Loucy (cell line): Measurements from ENCODE around the gene MYL10.

Experiments used
- H2AFZ ChIP-seq: fragments of 200-600 bp; sonication (generic); 2 replicates; pipeline ENCODE4 v1.6.0; 2016; ENCODE audit warnings: antibody characterized with exemption, mild to moderate bottlenecking, low read length, moderate library complexity
- H3F3A ChIP-seq: fragments of 200-600 bp; 2 replicates; pipeline ENCODE4 v1.6.0; 2016; ENCODE audit warnings: antibody characterized with exemption, low read depth, mild to moderate bottlenecking
- H3K27me3 ChIP-seq: fragments of 200-600 bp; sonication (generic); 2 replicates; pipeline ENCODE4 v1.6.1; 2014; ENCODE audit warnings: low read length, mild to moderate bottlenecking; ENCODE audit not compliant: insufficient read depth, poor library complexity, severe bottlenecking
- H3K36me3 ChIP-seq: fragments of 200-600 bp; sonication (generic); 2 replicates; pipeline ENCODE4 v1.6.1; 2016; ENCODE audit warnings: low read length; ENCODE audit not compliant: insufficient read depth
- H3K4me1 ChIP-seq: fragments of 200-600 bp; sonication (generic); 2 replicates; pipeline ENCODE4 v1.5.1; 2014; ENCODE audit warnings: low read length, mild to moderate bottlenecking; ENCODE audit not compliant: insufficient read depth, poor library complexity, severe bottlenecking
- H3K4me2 ChIP-seq: fragments of 200-600 bp; sonication (generic); 2 replicates; pipeline ENCODE4 v1.6.0; 2014; ENCODE audit warnings: antibody characterized with exemption, low read length, low read depth, mild to moderate bottlenecking; ENCODE audit not compliant: poor library complexity, severe bottlenecking
- H3K4me3 ChIP-seq: fragments of 200-600 bp; sonication (generic); 2 replicates; pipeline ENCODE4 v1.5.1; 2014; ENCODE audit warnings: low read length, mild to moderate bottlenecking, mixed read lengths; ENCODE audit not compliant: poor library complexity, severe bottlenecking
- H3K79me2 ChIP-seq: fragments of 200-600 bp; sonication (generic); 2 replicates; pipeline ENCODE4 v1.6.1; 2014; ENCODE audit warnings: low read length; ENCODE audit not compliant: insufficient read depth
- H3K9ac ChIP-seq: fragments of 200-600 bp; sonication (generic); 2 replicates; pipeline ENCODE4 v1.6.0; 2014; ENCODE audit warnings: mild to moderate bottlenecking, low read depth, low read length, moderate library complexity; ENCODE audit not compliant: poor library complexity, severe bottlenecking
- H3K9me2 ChIP-seq: fragments of 200-600 bp; sonication (generic); replicated peaks from 2 replicates; pipeline ENCODE4 v1.6.1; 2016; ENCODE audit warnings: low read depth, low read length, mixed read lengths
- H3K9me3 ChIP-seq: fragments of 200-600 bp; sonication (generic); 2 replicates; pipeline ENCODE4 v1.6.1; 2014; ENCODE audit warnings: mild to moderate bottlenecking, antibody characterized with exemption, low read length, low read depth; ENCODE audit not compliant: insufficient read depth
- H4K20me1 ChIP-seq: fragments of 200-600 bp; sonication (generic); 2 replicates; pipeline ENCODE4 v1.6.0; 2014; ENCODE audit warnings: antibody characterized with exemption, low read length, mild to moderate bottlenecking; ENCODE audit not compliant: insufficient read depth, poor library complexity, severe bottlenecking
- EZH2phosphoT487 ChIP-seq: fragments of 200-600 bp; IDR thresholded peaks from 2 replicates; pipeline ENCODE4 v1.6.1; 2018; ENCODE audit warnings: antibody characterized with exemption, mild to moderate bottlenecking, moderate library complexity, borderline replicate concordance
- TF ChIP-seq, protein P1 (sequence below): fragments of 200-600 bp; sonication (generic); conservative IDR thresholded peaks from 2 replicates; pipeline ENCODE4 v1.5.1; 2014; ENCODE audit warnings: mild to moderate bottlenecking, antibody characterized with exemption, low read length

The MYL10 gene

DNA sequence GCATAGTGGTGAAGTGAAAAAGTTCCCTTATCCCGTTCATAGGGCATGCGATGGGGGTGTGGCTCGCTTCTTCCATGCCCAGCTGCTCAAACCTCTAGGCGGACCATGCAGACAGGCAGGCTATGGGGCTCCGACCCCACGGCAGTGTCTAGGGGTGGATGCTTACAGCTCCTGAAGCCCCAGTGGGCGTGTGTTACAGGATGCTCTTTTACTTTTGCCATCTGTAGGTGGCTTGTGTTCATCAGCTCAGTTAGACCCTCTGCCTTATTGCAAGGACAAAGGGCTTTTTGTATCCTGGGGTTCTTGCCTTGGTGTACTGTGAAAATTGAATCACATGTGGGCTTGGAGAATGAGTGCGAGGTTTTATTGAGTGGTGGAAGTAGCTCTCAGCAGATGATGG is at the start of gene MYL10:
MYL10 (minus strand) TSS at position 126 of the 400 bp plus-strand sequence. CDS start 178 bp downstream, outside the sequence.
- Histone ChIP-seq H3K9ac (no peak within 1 kb of the TSS), H3K4me2 (no peak within 1 kb of the TSS), H3K36me3 (no peaks in the 10 kb centered on the region)

DNA sequence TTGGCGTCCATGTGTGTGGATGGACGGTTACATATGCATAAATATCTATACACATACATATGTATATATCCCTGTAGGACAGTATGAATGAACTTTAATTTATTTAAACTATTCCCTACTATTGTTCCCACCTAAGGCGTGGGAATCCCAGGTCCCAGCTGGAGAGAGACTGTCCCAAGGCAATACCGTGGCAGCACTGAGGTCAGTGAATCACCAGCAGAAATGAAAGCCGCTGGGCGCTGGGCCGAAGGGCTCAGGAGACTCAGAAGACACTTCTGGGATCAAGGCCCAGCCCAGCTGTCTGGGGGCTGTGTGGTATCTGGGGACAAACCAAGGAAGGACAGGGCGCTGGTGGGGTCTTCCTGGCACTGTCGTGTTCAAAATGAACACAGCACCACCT is 49.6 kb upstream of the MYL10 start:
- Histone ChIP-seq H2AFZ (no peak overlapping the region), H3K4me3 (no peak overlapping the region), H3F3A (no peaks in the 10 kb centered on the region), H3K4me1 (no peaks in the 10 kb centered on the region), H3K9me2 (no peaks in the 10 kb centered on the region), H3K9me3 (no peaks in the 10 kb centered on the region), H3K36me3 (no peaks in the 10 kb centered on the region), H4K20me1 (no peaks in the 10 kb centered on the region), H3K9ac (no peak overlapping the region), H3K4me2 (no peak overlapping the region), H3K27me3 (no peaks in the 10 kb centered on the region), H3K79me2 (no peaks in the 10 kb centered on the region)
- TF ChIP-seq, protein P1, sequence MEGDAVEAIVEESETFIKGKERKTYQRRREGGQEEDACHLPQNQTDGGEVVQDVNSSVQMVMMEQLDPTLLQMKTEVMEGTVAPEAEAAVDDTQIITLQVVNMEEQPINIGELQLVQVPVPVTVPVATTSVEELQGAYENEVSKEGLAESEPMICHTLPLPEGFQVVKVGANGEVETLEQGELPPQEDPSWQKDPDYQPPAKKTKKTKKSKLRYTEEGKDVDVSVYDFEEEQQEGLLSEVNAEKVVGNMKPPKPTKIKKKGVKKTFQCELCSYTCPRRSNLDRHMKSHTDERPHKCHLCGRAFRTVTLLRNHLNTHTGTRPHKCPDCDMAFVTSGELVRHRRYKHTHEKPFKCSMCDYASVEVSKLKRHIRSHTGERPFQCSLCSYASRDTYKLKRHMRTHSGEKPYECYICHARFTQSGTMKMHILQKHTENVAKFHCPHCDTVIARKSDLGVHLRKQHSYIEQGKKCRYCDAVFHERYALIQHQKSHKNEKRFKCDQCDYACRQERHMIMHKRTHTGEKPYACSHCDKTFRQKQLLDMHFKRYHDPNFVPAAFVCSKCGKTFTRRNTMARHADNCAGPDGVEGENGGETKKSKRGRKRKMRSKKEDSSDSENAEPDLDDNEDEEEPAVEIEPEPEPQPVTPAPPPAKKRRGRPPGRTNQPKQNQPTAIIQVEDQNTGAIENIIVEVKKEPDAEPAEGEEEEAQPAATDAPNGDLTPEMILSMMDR = no peak
- no peak for TF ChIP-seq EZH2phosphoT487

More for the DNA sequence above, at the start of gene MYL10:
- no peak within 1 kb of the TSS for H2AFZ ChIP-seq
- H3F3A ChIP-seq = no peaks in the 10 kb centered on the region
- TF ChIP-seq, protein P1 = no peak
- no peak for TF ChIP-seq EZH2phosphoT487
- H4K20me1 ChIP-seq = no peaks in the 10 kb centered on the region
- no peaks in the 10 kb centered on the region for H3K27me3 ChIP-seq
- H3K9me2 ChIP-seq = no peaks in the 10 kb centered on the region
- no peaks in the 10 kb centered on the region for H3K9me3 ChIP-seq
- no peak within 1 kb of the TSS for H3K4me3 ChIP-seq
- H3K4me1 ChIP-seq = peaks cover 12% of the 10 kb centered on the region
- H3K79me2 ChIP-seq = no peaks in the 10 kb centered on the region

DNA sequence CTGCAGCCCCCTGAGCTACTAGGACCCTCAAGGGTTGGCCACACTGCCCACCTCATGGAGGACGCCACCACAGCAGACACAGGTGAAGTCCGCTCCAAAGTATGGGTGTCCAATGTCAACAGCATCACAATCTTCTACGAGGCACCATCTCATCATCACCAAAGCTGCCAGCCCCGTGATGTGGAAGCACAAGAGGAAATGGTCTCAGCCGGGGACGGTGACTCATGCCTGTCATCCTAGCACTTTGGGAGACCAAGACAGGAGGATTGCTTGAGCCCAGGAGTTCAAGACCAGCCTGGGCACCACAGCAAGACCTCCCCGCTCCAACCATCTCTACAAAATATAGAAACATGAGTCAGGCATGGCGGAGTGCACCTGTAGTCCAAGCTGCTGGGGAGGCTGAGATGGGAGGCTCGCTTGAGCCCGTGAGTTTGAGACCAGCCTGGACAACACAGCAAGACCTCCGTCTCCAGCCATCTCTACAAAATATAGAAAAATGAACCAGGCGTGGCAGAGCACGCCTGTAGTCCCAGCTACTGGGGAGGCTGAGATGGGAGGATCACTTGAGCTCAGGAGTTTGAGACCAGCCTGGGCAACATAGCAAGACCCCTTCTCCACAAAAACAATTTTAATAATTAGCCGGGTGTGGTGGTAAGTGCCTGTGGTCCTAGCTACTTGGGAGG is 48.8 kb upstream of the MYL10 start:
- TF ChIP-seq EZH2phosphoT487 = no peak
- TF ChIP-seq, protein P1 = no peak
- no peaks in the 10 kb centered on the region for H3K79me2 ChIP-seq
- H2AFZ ChIP-seq = no peak overlapping the region
- H3K4me2 ChIP-seq = no peak overlapping the region
- no peaks in the 10 kb centered on the region for H3K4me1 ChIP-seq
- H3K9me2 ChIP-seq = no peaks in the 10 kb centered on the region
- no peaks in the 10 kb centered on the region for H3K27me3 ChIP-seq
- no peaks in the 10 kb centered on the region for H4K20me1 ChIP-seq
- no peaks in the 10 kb centered on the region for H3K9me3 ChIP-seq
- H3K36me3 ChIP-seq = no peaks in the 10 kb centered on the region
- H3F3A ChIP-seq = no peaks in the 10 kb centered on the region
- no peak overlapping the region for H3K4me3 ChIP-seq
- no peak overlapping the region for H3K9ac ChIP-seq
